Measurements from ENCODE around the gene MEAK7. TPM values are rescaled to one million over a fixed set of nuclear protein-coding genes. Genes with fewer than 3 reads are reported as not detected.

The MEAK7 gene
- total RNA-seq, 1 experiment from 2014 or later = 62.3 TPM

GRCh38 chr16:84455031-84455430, 49.4 kb downstream of the MEAK7 start:
- no peak for TF ChIP-seq CTCF (IDR thresholded peaks at IDR 0.05; ENCODE audit: unreplicated experiment)
- ChIA-PET CTCF (no interaction called here), POLR2A (no interaction called here)
- no peak overlapping the region for H3K27ac Mint-ChIP-seq (ENCODE audit: low read depth, unreplicated experiment)
- DNase-seq (ENCODE audit: unreplicated experiment) = no peak
- intact Hi-C loops (cut with micrococcal nuclease) = no loop called here
- H3K4me1 Mint-ChIP-seq (ENCODE audit: insufficient read depth, unreplicated experiment) = no peaks in the 10 kb centered on the region
- BruUV-seq (replicated peaks) = no TSS peak
- no peaks in the 10 kb centered on the region for H3K9me3 Mint-ChIP-seq (ENCODE audit: unreplicated experiment)
- no peaks in the 10 kb centered on the region for H3K27me3 Mint-ChIP-seq (ENCODE audit: insufficient read depth, unreplicated experiment)
- H3K4me3 Mint-ChIP-seq (ENCODE audit: unreplicated experiment) = no peak overlapping the region
- H3K36me3 Mint-ChIP-seq (ENCODE audit: insufficient read depth, unreplicated experiment) = peaks cover 17% of the 10 kb centered on the region

Other genes with a start within 250 kb of the MEAK7 start
- gene WFDC1, start 209.8 kb downstream of the MEAK7 start, total RNA-seq (2022) = not detected in 2 replicates
- not detected in 2 replicates for gene ATP2C2, start 136.1 kb downstream of the MEAK7 start, total RNA-seq (2022)
- 151 and 269 TPM in 2 replicates for gene COTL1, start 113.4 kb upstream of the MEAK7 start, total RNA-seq (2022)
- 38.4 and 41.9 TPM in 2 replicates for gene KLHL36, start 143.9 kb upstream of the MEAK7 start, total RNA-seq (2022)
- 114 and 129 TPM in 2 replicates for gene USP10, start 195.3 kb upstream of the MEAK7 start, total RNA-seq (2022)

Data from MCF 10A (cell line).